ENCODE measurements around the gene ELOB.

DNA sequence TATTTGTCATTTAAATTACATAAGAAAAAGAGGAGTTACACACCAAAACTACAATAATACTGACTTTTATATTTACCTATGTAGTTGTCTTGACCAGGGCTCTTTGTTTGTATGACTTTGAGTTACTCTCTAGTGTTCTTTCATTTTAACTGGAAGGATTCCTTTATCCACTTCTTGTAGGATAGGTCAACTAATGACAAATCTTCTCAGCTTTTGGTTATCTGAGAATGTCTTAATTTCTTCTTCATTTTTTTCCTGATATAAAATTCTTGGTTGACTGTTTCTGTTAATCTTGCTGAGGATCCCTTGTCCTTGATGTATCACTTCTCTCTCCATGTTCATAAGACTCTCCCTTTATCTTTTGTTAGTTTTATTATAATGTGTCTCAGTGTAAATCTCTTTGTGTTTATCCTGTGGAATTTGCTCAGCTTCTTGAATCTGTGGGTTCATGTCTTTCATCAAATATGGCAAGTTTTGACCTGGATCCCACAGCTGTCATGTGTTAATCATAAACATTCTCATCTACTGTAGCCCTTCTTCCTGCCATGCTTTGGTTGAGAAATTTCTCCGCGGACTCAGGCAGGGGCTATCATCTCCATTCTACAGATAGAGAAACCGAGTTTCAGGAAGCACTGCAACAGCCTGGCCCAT, 26.6 kb upstream of the ELOB start:
- TF ChIP-seq POLR2AphosphoS5 (IDR thresholded peaks at IDR 0.05; ENCODE audit: low read depth, low read length) (no peak), POLR2A (IDR thresholded peaks at IDR 0.05; ENCODE audit: low read depth, low read length) (no peak)
